ENCODE results near the gene SCAMP2. TPM values are rescaled to one million over a fixed set of nuclear protein-coding genes. Genes with fewer than 3 reads are reported as not detected.
A peak's percentile ranks its signal among the peaks of the same experiment; 100 is the strongest.

SCAMP2 gene
- total and polyA plus RNA-seq, 2 of the 13 experiments (the other 11 are each of a cell fraction or from before 2014, with no cell fraction given), result 34.8 to 121 TPM

GRCh38 chr15:74842581-74843444 is 30.4 kb downstream of the SCAMP2 start, which contains the start of gene ULK3 (continued):
- TF ChIP-seq UBTF (CRISPR knock-in tag; IDR thresholded peaks at IDR 0.05) (peak; percentile 59), ARNT (IDR thresholded peaks at IDR 0.05) (no peak), ZNF354B (CRISPR knock-in tag; IDR thresholded peaks at IDR 0.05) (no peak), PATZ1 (CRISPR knock-in tag; IDR thresholded peaks at IDR 0.05) (peak; percentile 72), ZBTB14 (CRISPR knock-in tag; IDR thresholded peaks at IDR 0.05) (peak; percentile 93), ZBTB7B (CRISPR knock-in tag; IDR thresholded peaks at IDR 0.05) (no peak), NFIB (CRISPR knock-in tag; IDR thresholded peaks at IDR 0.05; ENCODE audit: borderline replicate concordance) (no peak), PPARG (CRISPR knock-in tag; conservative IDR thresholded peaks at IDR 0.05) (no peak), SMC3 (IDR thresholded peaks at IDR 0.05; ENCODE audit: low read length) (no peak), ZNF839 (CRISPR knock-in tag; IDR thresholded peaks at IDR 0.05; ENCODE audit: borderline replicate concordance) (no peak), SNAI1 (CRISPR knock-in tag; IDR thresholded peaks at IDR 0.05; ENCODE audit: borderline replicate concordance) (0 out of 2 replicates have a peak, but pooled peaks have one; percentile 59), ZNF3 (CRISPR knock-in tag; IDR thresholded peaks at IDR 0.05) (no peak), ASH2L (IDR thresholded peaks at IDR 0.05; ENCODE audit: insufficient read length, low read depth, low read length) (peak; percentile 71), HNRNPL (IDR thresholded peaks at IDR 0.05; ENCODE audit: low read depth, low read length) (no peak), GRHL1 (CRISPR knock-in tag; conservative IDR thresholded peaks at IDR 0.05) (no peak), ZNF607 (CRISPR knock-in tag; IDR thresholded peaks at IDR 0.05; ENCODE audit: borderline replicate concordance) (no peak), NPAS2 (CRISPR knock-in tag; IDR thresholded peaks at IDR 0.05; ENCODE audit: borderline replicate concordance) (no peak), MLXIP (CRISPR knock-in tag; IDR thresholded peaks at IDR 0.05; ENCODE audit: borderline replicate concordance) (no peak), ZNF616 (CRISPR knock-in tag; IDR thresholded peaks at IDR 0.05; ENCODE audit: low read depth) (0 out of 2 replicates have a peak, but pooled peaks have one; percentile 43)

Data from HepG2 (cell line).